Superior temporal gyrus (tissue), 1 donor: ENCODE results near the gene PDE4D.

Experiments
- DNase-seq: peaks from one replicate; pipeline ENCODE4 v3.0.0-alpha.2; 2016; ENCODE audit errors: extremely low spot score

Gene PDE4D

GRCh38 chr5:59209758-59210359 lies 683.7 kb downstream of the PDE4D start:
- no peak for DNase-seq

DNA sequence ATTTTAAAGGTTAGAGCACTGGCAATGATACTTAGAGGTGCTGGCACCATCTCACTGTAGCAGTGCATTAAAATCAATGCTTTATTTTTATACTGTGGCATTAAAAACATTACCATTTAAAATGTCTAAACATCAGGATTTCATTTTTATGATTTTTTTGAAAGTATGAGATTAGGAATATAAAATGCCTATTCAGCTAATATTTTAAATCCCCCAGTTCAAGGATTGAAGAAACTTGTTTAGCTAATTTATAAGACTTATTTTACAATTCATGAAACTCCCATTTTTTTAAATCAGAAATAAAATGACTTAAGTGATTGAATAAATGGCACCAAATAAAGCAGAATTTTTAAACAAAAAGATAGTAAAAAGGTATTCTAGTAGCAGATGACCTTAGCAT lies 685.1 kb downstream of the PDE4D start:
- no peak for DNase-seq

DNA sequence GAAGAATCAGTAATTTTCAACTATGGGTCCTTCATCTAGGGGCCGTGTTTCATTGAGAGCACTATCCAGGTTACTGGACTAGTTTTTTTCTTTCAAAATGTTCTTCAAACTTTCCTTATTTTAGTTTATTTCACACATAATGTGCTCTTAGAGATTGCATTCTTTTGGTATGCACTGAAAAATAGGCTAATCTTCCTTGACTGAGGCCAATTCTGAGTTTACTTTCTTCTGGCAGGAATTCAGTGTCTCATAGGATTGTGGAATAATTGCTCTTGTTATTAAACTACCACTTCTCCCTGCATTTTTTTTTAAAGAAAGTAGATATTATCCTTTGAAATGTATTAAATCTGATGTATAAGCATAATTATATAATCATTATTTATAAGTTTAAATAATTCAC lies 686.1 kb downstream of the PDE4D start:
- DNase-seq, result no peak

DNA sequence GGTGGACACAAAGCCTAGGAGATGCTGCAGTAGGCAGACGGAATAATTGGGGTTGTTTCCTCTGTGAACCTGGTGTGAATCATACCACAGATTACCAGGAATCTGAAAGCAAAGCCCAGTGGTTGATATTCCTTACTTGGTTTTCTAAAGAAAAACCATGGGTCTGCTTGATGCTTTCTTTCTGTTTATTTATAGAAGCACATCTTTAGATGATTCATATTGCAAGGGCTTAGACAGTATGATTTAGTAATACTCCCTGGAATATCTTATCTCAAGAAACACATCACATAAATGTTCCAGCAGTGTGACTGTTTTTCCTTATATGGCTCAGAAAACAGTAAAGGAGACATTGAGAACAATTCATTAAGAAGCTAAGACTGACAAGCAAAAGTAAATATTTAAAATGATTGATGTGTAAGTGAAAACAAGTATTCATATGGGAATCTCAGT lies 687.4 kb downstream of the PDE4D start:
- DNase-seq, result peak; percentile 56

DNA sequence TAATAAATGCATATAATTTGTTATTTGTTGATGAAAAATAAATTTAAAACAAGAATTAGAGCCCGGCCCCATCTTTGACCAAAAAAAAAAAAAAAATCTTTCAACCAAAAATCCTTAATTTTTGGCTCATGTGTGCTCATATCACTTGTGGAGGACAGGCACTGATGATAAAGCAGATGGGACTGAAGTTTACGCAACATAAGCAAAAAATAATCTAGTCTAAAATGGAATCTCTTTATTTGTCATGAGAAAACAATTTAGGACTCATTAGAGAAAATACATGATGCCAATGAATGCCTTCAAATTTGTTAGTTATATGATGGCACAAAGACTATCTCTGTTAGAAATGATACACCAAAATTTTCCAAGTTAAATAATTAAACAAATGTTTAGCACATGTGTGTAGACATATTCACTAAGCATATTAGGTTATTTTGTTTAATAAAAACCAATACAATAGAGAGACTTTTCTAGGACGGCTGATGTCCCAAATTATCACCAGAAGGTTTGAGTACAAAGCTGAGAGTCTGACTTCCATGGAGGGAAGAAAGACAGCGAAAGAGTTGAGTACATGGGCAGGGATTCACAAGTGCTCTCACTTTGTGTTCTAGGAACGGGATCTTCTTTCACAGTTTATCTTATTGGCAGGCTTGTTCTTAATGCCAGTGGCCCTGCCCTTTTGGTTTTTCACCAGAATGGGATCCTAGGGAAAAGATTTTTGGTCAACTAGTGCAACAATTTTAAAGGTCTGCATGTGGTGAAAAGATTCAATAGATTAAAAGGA lies 689.2 kb downstream of the PDE4D start:
- DNase-seq, result no peak

- DNase-seq, result no peak
Measured at GRCh38 chr5:59199868-59200267, 693.7 kb downstream of the PDE4D start.

- no peak for DNase-seq
Measured at GRCh38 chr5:59198832-59199231, 694.7 kb downstream of the PDE4D start.

DNA sequence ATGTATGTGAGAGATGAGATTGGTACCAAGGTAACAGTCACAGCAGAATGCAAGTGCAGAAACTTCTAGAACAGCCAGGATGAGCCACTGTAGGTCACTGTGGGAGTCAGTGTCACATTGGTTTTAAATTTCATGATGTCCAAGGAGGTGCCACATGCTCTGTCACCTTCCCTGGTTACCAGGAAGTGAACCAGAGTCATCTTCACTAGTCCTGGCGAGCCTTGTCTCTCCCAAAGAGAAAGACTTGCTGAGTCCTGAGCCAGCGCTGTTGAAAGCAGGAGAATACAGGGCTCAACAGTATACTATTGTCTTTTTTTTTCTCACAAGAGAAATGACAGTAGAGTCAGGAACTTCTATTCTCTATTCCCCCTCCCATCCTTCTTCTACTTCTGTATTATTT lies 695.2 kb downstream of the PDE4D start:
- no peak for DNase-seq

DNA sequence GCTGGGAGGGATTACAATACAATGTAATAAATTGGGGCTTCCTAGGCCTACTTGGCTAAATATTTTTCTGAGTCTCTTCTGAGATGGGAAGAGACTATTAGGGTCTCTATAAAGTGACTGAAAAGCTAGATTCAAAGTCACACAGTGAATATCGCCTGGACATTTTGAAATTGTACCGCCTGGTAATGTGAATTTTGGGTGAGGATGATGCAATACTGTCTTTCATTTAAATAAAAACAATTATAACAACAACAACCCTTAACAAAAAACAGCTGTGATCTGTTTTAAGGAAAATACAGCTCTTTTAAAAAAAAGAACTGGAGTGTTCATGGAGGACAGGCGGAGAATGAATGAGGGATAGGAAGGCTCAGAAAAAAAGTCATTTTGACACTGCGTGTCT lies 695.6 kb downstream of the PDE4D start:
- no peak for DNase-seq

DNA sequence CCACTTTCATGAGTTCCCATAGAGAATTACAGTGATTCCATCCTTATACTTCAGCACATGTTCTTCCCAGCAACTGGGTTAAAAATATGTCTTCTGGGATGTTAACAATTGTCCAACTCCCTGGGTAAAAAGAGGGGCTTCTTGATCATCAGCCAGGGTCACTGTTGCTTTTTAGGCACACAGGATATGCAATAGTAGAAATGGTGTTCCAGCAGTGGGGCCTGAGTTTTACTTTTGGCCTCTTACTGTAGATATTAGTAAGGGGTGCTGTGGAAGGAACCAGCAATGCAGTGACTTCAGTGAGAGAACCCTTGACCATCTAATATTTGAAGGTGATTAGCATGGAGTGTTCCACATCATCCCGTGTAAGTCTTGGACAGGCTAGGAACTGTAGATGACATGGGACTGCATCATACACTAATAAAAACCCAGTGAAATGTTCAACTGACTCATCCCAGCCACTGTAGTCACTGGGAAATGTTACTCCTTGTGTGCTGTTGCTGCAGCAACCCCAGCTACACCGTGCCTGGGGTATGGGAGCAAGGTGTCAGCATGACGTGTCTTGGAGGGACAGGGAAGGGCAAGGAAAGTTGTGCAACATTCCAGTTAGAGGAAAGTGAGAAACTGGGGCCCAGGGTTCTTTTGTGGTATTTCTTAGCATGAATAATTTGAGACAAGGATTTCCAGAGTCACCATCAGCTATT lies 699.8 kb downstream of the PDE4D start:
- no peak for DNase-seq

GRCh38 chr5:59190746-59191145 lies 702.8 kb downstream of the PDE4D start:
- DNase-seq, result no peak

GRCh38 chr5:59189472-59190244 lies 703.9 kb downstream of the PDE4D start:
- no peak for DNase-seq

- peak; percentile 90 for DNase-seq
Measured at GRCh38 chr5:59188419-59189225, 704.9 kb downstream of the PDE4D start.

DNA sequence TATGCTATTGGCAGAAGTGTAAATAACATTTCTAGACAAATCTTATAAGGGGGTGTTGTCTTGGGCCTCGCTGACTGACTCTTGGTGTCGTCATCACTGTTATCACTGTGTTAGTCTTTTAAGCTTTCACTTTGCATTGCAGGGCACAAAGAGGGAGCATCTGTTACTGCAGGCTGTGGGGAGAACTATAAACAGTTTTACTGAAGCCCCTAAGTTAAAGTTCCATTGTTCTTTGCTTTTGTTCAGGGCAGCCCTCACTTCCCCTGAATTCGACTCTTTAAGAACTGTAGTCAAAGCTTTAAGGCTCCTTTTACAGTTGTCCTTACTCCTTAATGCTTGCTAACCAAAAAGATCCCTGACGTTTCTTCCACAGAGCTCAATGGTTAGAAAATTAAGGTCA lies 705.7 kb downstream of the PDE4D start:
- DNase-seq, result peak; percentile 49

DNA sequence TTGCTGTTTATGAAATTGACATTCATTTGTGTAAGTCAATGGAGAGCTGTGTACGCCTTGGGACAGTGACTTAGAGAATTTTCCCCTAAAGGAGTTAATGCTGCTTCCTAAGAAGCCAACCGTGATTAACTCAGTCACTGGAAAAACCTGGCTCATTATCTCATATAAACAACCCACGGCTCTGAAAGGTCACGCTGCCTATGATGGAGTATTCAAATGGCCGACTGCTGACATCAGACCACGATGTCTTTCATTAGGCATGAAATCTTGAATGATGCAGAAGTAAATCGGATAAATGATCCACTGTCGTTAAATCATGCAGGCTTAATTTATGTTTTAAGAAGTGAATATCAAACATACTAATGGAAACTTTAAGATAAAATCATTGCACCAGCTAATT lies 706.9 kb downstream of the PDE4D start:
- no peak for DNase-seq

- DNase-seq, result no peak
Measured at GRCh38 chr5:59185757-59186385, 707.7 kb downstream of the PDE4D start.

GRCh38 chr5:59184769-59185168 lies 708.8 kb downstream of the PDE4D start:
- DNase-seq, result no peak

- DNase-seq, result no peak
Measured at GRCh38 chr5:59182760-59183159, 710.8 kb downstream of the PDE4D start.

DNA sequence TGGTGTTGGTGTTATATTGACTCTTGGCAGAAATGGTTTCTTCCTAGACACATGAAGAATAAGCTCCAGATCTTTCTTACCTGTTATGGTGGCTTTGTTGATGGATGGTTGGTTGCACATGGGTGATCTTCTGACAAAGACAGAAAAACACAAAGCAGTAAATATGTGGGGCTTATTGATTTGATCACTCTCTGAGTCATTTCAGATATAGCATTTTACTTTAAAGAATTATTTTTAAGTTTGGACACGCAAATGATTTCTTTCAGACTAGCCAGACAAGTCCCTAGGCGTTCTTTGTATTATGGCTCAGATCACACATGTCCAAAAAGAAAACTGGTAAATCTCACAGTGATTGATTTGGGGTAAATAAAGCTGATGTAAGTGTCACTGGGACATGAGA lies 713.0 kb downstream of the PDE4D start:
- DNase-seq, result no peak

DNA sequence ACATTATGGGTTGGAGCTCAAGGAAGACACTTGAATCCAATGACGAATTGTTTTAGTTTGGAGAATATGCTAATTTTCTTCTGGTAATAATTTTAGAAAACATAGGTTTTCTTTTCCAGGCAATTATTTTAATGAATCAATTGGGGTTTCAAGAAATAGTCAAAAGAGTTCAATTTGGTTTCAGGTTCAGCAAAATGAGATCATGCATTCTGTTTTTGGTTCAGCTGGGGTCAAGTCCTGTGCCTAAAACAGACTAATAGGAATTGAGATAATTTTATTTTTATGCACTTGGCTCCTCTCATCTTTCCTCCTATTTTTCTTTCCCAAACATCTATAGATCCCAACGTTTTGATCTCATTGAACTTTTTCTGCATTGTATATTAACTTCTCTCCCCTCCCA lies 713.8 kb downstream of the PDE4D start:
- no peak for DNase-seq

DNA sequence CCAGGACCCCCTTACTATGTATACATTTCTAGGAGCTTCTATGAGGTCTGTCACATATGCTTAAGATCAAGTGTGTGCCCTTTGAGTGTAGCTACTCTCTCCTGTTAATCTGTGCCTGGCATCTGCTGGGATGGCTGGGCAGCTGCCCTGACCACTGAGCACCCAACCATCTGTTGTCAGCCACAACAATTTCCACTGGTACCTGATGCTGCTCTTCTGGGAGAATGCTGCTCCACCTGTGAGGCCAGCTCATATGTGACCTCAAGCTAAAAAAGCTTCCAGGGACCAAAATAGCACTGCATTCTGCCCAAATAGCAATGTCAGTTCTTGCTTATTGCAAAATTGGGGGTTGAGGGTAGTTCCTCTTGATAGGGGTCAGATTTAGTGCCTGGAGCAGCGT lies 715.0 kb downstream of the PDE4D start:
- no peak for DNase-seq
